ENCODE measurements around the gene PTEN.
A peak's percentile ranks its signal among the peaks of the same experiment; 100 is the strongest.
"Not testable (repeated sequence)": the region's sequence is repeated elsewhere in the genome, so short reads cannot be mapped to it uniquely, and the experiment has no call there.

PTEN gene

GRCh38 chr10:87841186-87841585 is 22.2 kb upstream of the PTEN start:
- Mint-ChIP-seq H3K4me1 (ENCODE audit: low read depth) (peaks cover 2% of the 10 kb centered on the region), H3K9me3 (no peaks in the 10 kb centered on the region), H3K27ac (no peak overlapping the region), H3K4me3 (no peak overlapping the region), H3K36me3 (ENCODE audit: low read depth) (no peaks in the 10 kb centered on the region), H3K27me3 (no peaks in the 10 kb centered on the region)
- no peak for DNase-seq

DNA sequence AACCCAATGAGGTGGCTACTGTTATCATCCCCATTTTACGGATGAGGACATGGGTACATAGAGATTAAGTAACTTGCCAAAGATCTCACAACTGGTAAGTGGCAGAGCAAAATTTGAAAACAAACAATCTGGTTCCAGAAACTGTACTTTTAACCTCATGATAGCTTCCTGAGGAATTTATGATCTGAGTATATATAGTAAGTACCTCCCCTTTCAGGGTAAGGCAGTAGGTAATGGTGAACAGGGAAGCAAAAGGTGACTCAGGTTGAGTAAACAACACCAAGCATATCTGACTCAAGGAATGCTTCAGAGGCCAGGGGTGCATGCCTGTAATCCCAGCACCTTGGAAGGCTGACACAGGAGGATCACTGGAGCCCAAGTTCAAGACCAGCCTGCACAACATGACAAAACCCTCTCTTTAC is 21.2 kb upstream of the PTEN start:
- Mint-ChIP-seq H3K27ac (no peak overlapping the region), H3K4me1 (ENCODE audit: low read depth) (peaks cover 2% of the 10 kb centered on the region), H3K4me3 (no peak overlapping the region), H3K9me3 (no peaks in the 10 kb centered on the region), H3K27me3 (no peaks in the 10 kb centered on the region), H3K36me3 (ENCODE audit: low read depth) (no peaks in the 10 kb centered on the region)
- DNase-seq = no peak

DNA sequence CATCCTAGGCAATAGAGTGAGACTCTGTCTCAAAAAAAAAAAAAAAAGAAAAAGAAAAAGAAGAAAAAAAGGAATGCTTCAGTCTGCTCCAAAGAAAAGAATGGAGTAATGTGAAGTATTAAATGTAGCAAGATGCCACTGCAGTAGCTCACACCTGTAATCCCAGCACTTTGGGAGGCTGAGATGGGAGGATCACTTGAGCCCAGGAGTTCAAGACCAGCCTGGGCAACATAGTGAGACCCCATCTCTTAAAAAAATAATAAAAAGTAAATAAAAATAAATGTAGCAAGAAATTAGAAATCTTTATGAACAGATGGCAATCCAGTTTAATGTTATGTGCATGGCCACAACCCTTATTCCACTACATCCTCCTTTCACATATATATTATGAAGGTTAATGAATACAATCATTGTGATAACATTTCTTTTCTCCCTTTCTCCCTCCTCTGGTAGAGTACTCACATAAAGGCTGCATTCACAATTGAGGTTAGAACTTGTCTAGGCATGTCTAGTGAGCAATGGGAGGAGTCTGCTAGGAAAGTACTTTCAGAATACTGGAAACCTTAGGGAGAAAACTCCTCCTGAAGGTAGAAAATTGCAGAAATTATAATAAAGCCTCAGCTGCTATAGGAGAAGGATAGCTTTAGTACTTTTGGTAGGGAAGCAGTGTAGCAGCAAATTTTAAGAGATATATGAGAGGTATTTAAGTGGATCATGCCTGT is 20.5 kb upstream of the PTEN start:
- no peaks in the 10 kb centered on the region for H3K36me3 Mint-ChIP-seq (ENCODE audit: low read depth)
- H3K4me1 Mint-ChIP-seq (ENCODE audit: low read depth) = peaks cover 2% of the 10 kb centered on the region
- H3K27me3 Mint-ChIP-seq = no peaks in the 10 kb centered on the region
- H3K9me3 Mint-ChIP-seq = no peaks in the 10 kb centered on the region
- no peak for DNase-seq
- H3K4me3 Mint-ChIP-seq = no peak overlapping the region
- no peak overlapping the region for H3K27ac Mint-ChIP-seq

GRCh38 chr10:87843714-87844113 is 19.7 kb upstream of the PTEN start:
- no peak overlapping the region for H3K27ac Mint-ChIP-seq
- H3K9me3 Mint-ChIP-seq = no peaks in the 10 kb centered on the region
- no peak for DNase-seq
- no peak overlapping the region for H3K4me3 Mint-ChIP-seq
- H3K4me1 Mint-ChIP-seq (ENCODE audit: low read depth) = peaks cover 2% of the 10 kb centered on the region
- H3K27me3 Mint-ChIP-seq = no peaks in the 10 kb centered on the region
- no peaks in the 10 kb centered on the region for H3K36me3 Mint-ChIP-seq (ENCODE audit: low read depth)

DNA sequence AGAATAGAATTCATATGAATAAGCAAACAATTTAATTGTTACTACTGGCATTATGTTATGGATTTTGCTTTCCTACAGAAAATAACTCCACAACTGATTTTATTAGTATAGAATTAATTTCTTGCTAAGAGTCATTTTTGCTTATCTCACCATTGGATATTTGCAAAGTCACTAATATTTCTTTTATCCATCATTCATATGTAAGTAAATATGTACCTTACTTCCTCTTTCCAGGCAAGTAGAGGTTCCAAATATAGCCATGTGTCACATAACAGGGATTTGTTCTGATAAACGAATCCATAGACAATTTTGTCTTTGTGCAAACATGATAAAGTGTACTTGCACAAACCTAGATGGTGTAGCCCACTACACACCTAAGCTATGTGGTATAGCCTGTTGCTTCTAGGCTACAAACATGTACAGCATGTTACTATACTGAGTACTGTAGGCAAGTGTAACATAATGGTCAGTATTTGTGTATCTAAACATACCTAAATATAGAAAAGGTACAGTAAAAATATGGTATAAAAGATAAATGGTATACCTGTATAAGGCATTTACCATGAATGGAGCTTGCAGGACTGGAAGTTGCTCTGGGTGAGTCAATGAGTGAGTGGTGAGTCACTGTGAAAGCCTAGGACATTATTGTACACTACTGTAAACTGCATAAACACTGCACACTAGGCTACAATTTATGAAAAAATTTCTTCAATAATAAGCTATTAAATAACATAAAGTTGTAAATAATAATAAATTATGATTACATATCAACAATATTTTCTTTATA is 18.4 kb upstream of the PTEN start:
- H3K36me3 Mint-ChIP-seq (ENCODE audit: low read depth) = no peaks in the 10 kb centered on the region
- no peak overlapping the region for H3K27ac Mint-ChIP-seq
- H3K27me3 Mint-ChIP-seq = no peaks in the 10 kb centered on the region
- no peaks in the 10 kb centered on the region for H3K9me3 Mint-ChIP-seq
- H3K4me3 Mint-ChIP-seq = no peak overlapping the region
- peaks cover 2% of the 10 kb centered on the region for H3K4me1 Mint-ChIP-seq (ENCODE audit: low read depth)
- DNase-seq = no peak

- no peaks in the 10 kb centered on the region for H3K36me3 Mint-ChIP-seq (ENCODE audit: low read depth)
- H3K9me3 Mint-ChIP-seq = no peaks in the 10 kb centered on the region
- no peak for DNase-seq
- H3K27ac Mint-ChIP-seq = no peak overlapping the region
- no peak overlapping the region for H3K4me3 Mint-ChIP-seq
- no peaks in the 10 kb centered on the region for H3K27me3 Mint-ChIP-seq
- peaks cover 3% of the 10 kb centered on the region for H3K4me1 Mint-ChIP-seq (ENCODE audit: low read depth)
Observed at GRCh38 chr10:87845624-87845998, 17.8 kb upstream of the PTEN start.

GRCh38 chr10:87846023-87846422 is 17.4 kb upstream of the PTEN start:
- H3K9me3 Mint-ChIP-seq = no peaks in the 10 kb centered on the region
- H3K36me3 Mint-ChIP-seq (ENCODE audit: low read depth) = no peaks in the 10 kb centered on the region
- H3K27me3 Mint-ChIP-seq = no peaks in the 10 kb centered on the region
- no peak for DNase-seq
- H3K27ac Mint-ChIP-seq = no peak overlapping the region
- H3K4me1 Mint-ChIP-seq (ENCODE audit: low read depth) = peaks cover 7% of the 10 kb centered on the region
- H3K4me3 Mint-ChIP-seq = no peak overlapping the region

- not testable (repeated sequence) for DNase-seq; H3K4me3 Mint-ChIP-seq; H3K27ac Mint-ChIP-seq; H3K4me1 Mint-ChIP-seq (ENCODE audit: low read depth); H3K36me3 Mint-ChIP-seq (ENCODE audit: low read depth); H3K27me3 Mint-ChIP-seq; H3K9me3 Mint-ChIP-seq
Observed at GRCh38 chr10:87846711-87847110, 16.7 kb upstream of the PTEN start.

GRCh38 chr10:87847550-87847949 is 15.9 kb upstream of the PTEN start:
- peaks cover 6% of the 10 kb centered on the region for H3K4me1 Mint-ChIP-seq (ENCODE audit: low read depth)
- no peak overlapping the region for H3K4me3 Mint-ChIP-seq
- no peak for DNase-seq
- H3K27ac Mint-ChIP-seq = no peak overlapping the region
- H3K9me3 Mint-ChIP-seq = no peaks in the 10 kb centered on the region
- no peaks in the 10 kb centered on the region for H3K36me3 Mint-ChIP-seq (ENCODE audit: low read depth)
- H3K27me3 Mint-ChIP-seq = no peaks in the 10 kb centered on the region

GRCh38 chr10:87849001-87849400 is 14.4 kb upstream of the PTEN start:
- Mint-ChIP-seq H3K27me3 (no peaks in the 10 kb centered on the region), H3K4me1 (ENCODE audit: low read depth) (peaks cover 6% of the 10 kb centered on the region), H3K9me3 (no peaks in the 10 kb centered on the region), H3K4me3 (no peak overlapping the region), H3K27ac (no peak overlapping the region), H3K36me3 (ENCODE audit: low read depth) (no peaks in the 10 kb centered on the region)
- DNase-seq = no peak

DNA sequence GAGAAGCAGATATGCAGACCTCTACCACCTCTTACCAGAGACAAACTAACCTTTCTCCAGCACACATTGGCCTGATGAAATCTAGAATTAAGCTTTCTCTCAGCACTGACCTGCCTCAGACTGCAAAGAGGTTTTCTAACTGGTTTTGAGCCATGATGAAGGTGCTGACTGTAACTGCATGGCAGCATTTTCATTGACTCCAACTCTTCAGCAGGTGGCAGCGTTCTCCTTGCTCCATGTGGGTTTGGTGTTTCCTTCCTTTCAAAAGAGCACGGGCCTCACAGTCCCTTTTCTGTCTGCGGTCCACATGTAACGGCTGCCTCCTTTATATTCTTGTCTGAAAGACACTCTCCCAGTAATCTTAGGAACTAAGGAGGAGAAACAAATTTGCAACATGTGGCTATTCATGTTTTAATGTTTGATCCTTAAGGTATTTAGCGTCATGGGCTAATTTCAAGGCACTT is 12.7 kb upstream of the PTEN start:
- Mint-ChIP-seq H3K27me3 (no peaks in the 10 kb centered on the region), H3K4me1 (ENCODE audit: low read depth) (peaks cover 9% of the 10 kb centered on the region), H3K27ac (no peak overlapping the region), H3K36me3 (ENCODE audit: low read depth) (no peaks in the 10 kb centered on the region), H3K4me3 (no peak overlapping the region), H3K9me3 (no peaks in the 10 kb centered on the region)
- peak; percentile 44 for DNase-seq

GRCh38 chr10:87852089-87852488 is 11.3 kb upstream of the PTEN start:
- peaks cover 9% of the 10 kb centered on the region for H3K4me1 Mint-ChIP-seq (ENCODE audit: low read depth)
- H3K27ac Mint-ChIP-seq = no peak overlapping the region
- no peak for DNase-seq
- H3K4me3 Mint-ChIP-seq = no peak overlapping the region
- H3K27me3 Mint-ChIP-seq = no peaks in the 10 kb centered on the region
- no peaks in the 10 kb centered on the region for H3K9me3 Mint-ChIP-seq
- no peaks in the 10 kb centered on the region for H3K36me3 Mint-ChIP-seq (ENCODE audit: low read depth)

- H3K9me3 Mint-ChIP-seq; H3K27ac Mint-ChIP-seq; H3K36me3 Mint-ChIP-seq (ENCODE audit: low read depth); H3K4me3 Mint-ChIP-seq; H3K27me3 Mint-ChIP-seq; DNase-seq: not testable (repeated sequence)
- peaks cover 12% of the 10 kb centered on the region for H3K4me1 Mint-ChIP-seq (ENCODE audit: low read depth)
Observed at GRCh38 chr10:87855247-87855646, 8.2 kb upstream of the PTEN start.

GRCh38 chr10:87855665-87856064 is 7.8 kb upstream of the PTEN start:
- H3K27me3 Mint-ChIP-seq; DNase-seq; H3K36me3 Mint-ChIP-seq (ENCODE audit: low read depth); H3K4me3 Mint-ChIP-seq; H3K9me3 Mint-ChIP-seq; H3K27ac Mint-ChIP-seq: not testable (repeated sequence)
- peaks cover 16% of the 10 kb centered on the region for H3K4me1 Mint-ChIP-seq (ENCODE audit: low read depth)

- Mint-ChIP-seq H3K4me3 (no peak overlapping the region), H3K36me3 (ENCODE audit: low read depth) (peaks cover 20% of the 10 kb centered on the region), H3K9me3 (no peaks in the 10 kb centered on the region), H3K27ac (no peak overlapping the region), H3K27me3 (no peaks in the 10 kb centered on the region), H3K4me1 (ENCODE audit: low read depth) (peaks cover 34% of the 10 kb centered on the region)
- DNase-seq = no peak
Observed at GRCh38 chr10:87860156-87860795, 3.1 kb upstream of the PTEN start.
